Osteocyte (in vitro differentiated cells): ENCODE measurements around the gene PHEX. TPM values are rescaled to one million over a fixed set of nuclear protein-coding genes. Genes with fewer than 3 reads are reported as not detected.

Experiments used
- DNase-seq: peaks from one replicate; pipeline ENCODE4 v3.0.0; 2021; ENCODE audit warnings: mixed read lengths; ENCODE audit not compliant: unreplicated experiment; ENCODE audit errors: extremely low spot score
- H3K27ac Mint-ChIP-seq: one replicate; pipeline ENCODE4 v1.8.0; 2021; ENCODE audit warnings: mild to moderate bottlenecking, mixed read lengths; ENCODE audit not compliant: unreplicated experiment
- H3K27me3 Mint-ChIP-seq: one replicate; pipeline ENCODE4 v1.8.0; 2021; ENCODE audit warnings: mixed read lengths; ENCODE audit not compliant: unreplicated experiment
- H3K36me3 Mint-ChIP-seq: one replicate; pipeline ENCODE4 v1.8.0; 2021; ENCODE audit warnings: mixed read lengths; ENCODE audit not compliant: unreplicated experiment
- H3K4me1 Mint-ChIP-seq: one replicate; pipeline ENCODE4 v1.8.0; 2021; ENCODE audit warnings: mixed read lengths; ENCODE audit not compliant: unreplicated experiment
- H3K4me3 Mint-ChIP-seq: one replicate; pipeline ENCODE4 v1.8.0; 2021; ENCODE audit warnings: mild to moderate bottlenecking, moderate library complexity, mixed read lengths; ENCODE audit not compliant: unreplicated experiment
- H3K9me3 Mint-ChIP-seq: one replicate; pipeline ENCODE4 v1.8.0; 2021; ENCODE audit warnings: mixed read lengths; ENCODE audit not compliant: unreplicated experiment
- total RNA-seq: library from RNA; stranded (reverse); gene quantifications from 2 replicates; pipeline ENCODE4 v1.2.1, GENCODE V29; 2021
- TF ChIP-seq, protein P1 (sequence below): fragments of 200-600 bp; sonication (generic); IDR thresholded peaks from 2 replicates; pipeline ENCODE4 v1.5.0; 2021; ENCODE audit warnings: antibody characterized with exemption, mild to moderate bottlenecking, moderate library complexity

The PHEX gene
- total RNA-seq, 1 donor from 2014 or later = 1.6 TPM

DNA sequence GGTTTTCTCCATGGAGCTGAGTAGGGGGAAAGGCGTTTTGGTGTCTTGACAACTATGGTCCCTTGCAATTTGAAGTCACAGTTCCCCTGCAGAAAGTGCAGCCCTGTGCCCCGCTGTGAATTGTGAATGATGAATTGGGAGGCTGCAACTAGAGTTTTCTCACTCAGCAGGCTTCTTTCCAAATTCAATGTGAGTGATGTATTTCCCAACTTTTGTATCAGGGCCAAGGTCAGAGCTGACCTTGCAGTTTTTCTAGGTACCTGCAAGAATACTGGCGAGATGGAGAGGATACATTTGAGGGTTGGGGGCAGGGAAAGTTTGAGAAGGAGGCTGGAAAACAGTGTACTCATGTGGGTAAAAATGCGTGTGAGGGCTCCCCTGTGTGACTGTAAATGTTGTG, 11.7 kb downstream of the PHEX start:
- H3K27ac Mint-ChIP-seq = no peak overlapping the region
- DNase-seq = no peak
- H3K9me3 Mint-ChIP-seq = no peaks in the 10 kb centered on the region
- TF ChIP-seq, protein P1, sequence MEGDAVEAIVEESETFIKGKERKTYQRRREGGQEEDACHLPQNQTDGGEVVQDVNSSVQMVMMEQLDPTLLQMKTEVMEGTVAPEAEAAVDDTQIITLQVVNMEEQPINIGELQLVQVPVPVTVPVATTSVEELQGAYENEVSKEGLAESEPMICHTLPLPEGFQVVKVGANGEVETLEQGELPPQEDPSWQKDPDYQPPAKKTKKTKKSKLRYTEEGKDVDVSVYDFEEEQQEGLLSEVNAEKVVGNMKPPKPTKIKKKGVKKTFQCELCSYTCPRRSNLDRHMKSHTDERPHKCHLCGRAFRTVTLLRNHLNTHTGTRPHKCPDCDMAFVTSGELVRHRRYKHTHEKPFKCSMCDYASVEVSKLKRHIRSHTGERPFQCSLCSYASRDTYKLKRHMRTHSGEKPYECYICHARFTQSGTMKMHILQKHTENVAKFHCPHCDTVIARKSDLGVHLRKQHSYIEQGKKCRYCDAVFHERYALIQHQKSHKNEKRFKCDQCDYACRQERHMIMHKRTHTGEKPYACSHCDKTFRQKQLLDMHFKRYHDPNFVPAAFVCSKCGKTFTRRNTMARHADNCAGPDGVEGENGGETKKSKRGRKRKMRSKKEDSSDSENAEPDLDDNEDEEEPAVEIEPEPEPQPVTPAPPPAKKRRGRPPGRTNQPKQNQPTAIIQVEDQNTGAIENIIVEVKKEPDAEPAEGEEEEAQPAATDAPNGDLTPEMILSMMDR = no peak
- H3K4me3 Mint-ChIP-seq = no peak overlapping the region
- H3K27me3 Mint-ChIP-seq = no peaks in the 10 kb centered on the region
- no peaks in the 10 kb centered on the region for H3K36me3 Mint-ChIP-seq
- no peaks in the 10 kb centered on the region for H3K4me1 Mint-ChIP-seq

DNA sequence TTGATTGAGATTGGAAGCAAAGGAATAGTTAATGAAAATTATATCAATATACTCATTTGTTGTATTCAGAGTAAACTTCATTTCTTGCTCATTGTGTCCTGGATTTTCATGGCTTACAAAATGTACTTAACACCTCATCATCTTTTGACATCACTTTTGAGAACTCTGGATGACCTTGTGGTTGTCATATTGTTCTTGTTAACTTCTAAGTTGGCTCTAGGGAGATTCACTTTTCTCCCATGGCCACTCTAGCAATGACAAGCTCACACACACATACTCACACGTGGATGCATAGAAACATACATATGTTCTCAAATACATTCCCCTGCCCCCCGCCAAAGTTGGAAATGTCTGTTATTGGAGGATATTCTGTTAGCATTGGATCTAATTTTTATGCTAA, 15.3 kb downstream of the PHEX start:
- Mint-ChIP-seq H3K27ac (no peak overlapping the region), H3K36me3 (no peaks in the 10 kb centered on the region), H3K27me3 (peaks cover 2% of the 10 kb centered on the region), H3K9me3 (no peaks in the 10 kb centered on the region), H3K4me3 (no peak overlapping the region), H3K4me1 (no peaks in the 10 kb centered on the region)
- DNase-seq = no peak
- TF ChIP-seq, protein P1 = no peak

DNA sequence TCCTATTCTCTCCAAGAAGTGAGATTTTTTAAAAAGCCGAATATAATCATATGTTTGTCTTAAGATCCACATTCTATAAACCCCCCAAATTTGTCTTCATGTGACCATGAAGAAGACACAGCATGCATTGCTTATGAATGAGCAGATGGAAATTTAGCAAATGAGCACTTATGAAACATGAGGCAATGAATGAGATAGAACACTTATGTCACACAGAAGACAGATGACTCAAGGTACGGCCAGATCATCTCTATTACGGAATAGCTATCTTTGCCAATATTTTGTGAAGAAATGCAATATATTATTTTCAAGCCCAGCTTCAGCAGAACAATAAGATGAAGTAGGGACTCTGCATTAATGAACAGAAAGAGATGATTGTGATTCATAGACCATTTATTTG, 21.4 kb downstream of the PHEX start:
- Mint-ChIP-seq H3K27ac (no peak overlapping the region), H3K27me3 (peaks cover 2% of the 10 kb centered on the region), H3K36me3 (no peaks in the 10 kb centered on the region), H3K9me3 (no peaks in the 10 kb centered on the region), H3K4me1 (no peaks in the 10 kb centered on the region), H3K4me3 (no peak overlapping the region)
- TF ChIP-seq, protein P1 = no peak
- DNase-seq = no peak

DNA sequence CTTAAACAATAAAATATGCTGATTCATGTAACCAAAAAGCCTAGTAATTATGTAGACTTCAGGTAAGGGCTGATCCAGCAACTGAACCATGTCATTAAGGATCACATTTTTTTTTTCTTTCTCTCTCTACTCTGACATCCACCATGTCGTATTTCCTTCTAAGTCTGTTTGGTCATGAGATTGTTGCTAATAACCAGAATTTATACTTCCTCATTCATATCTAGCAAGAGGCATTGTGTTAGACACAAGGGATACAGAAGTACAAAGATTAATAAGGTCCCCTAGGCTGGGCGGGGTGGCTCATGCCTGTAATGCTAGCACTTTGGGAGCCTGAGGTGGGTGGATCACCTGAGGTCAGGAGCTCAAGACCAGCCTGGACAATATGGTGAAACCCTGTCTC, 24.1 kb downstream of the PHEX start:
- H3K27me3 Mint-ChIP-seq = no peaks in the 10 kb centered on the region
- TF ChIP-seq, protein P1 = no peak
- no peak overlapping the region for H3K4me3 Mint-ChIP-seq
- no peaks in the 10 kb centered on the region for H3K36me3 Mint-ChIP-seq
- no peak for DNase-seq
- no peaks in the 10 kb centered on the region for H3K9me3 Mint-ChIP-seq
- no peak overlapping the region for H3K27ac Mint-ChIP-seq
- peaks cover 13% of the 10 kb centered on the region for H3K4me1 Mint-ChIP-seq

DNA sequence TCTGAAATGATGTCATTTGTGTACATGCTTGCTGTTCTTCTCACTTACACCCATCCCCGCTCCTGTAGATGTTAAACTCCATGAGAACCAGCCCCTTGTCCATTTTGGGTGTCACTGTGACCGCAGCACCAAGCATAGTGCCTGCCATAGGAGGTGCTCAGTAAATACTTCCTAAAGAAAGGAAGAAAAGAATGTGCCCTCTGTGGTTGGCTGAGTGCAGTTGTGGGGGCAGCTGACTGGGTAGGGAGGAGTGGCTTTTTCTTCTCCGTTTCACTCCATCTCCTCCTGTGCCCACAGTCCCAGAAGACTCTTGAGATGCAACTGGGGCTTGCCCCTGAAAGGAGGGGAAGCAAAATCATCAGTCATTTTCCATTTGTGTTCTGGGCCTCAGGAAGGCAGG, 25.5 kb downstream of the PHEX start:
- TF ChIP-seq, protein P1 = no peak
- Mint-ChIP-seq H3K36me3 (no peaks in the 10 kb centered on the region), H3K27me3 (no peaks in the 10 kb centered on the region), H3K4me3 (no peak overlapping the region), H3K4me1 (peaks cover 13% of the 10 kb centered on the region), H3K9me3 (no peaks in the 10 kb centered on the region), H3K27ac (no peak overlapping the region)
- DNase-seq = no peak
